Measurements from ENCODE around the gene SLC25A21.
"Not testable (repeated sequence)": the region's sequence is repeated elsewhere in the genome, so short reads cannot be mapped to it uniquely, and the experiment has no call there.

The SLC25A21 gene

GRCh38 chr14:37036669-37037341 is 135.6 kb downstream of the SLC25A21 start:
- no peak for DNase-seq

- DNase-seq, result no peak
Observed at GRCh38 chr14:37035401-37035800, 137.0 kb downstream of the SLC25A21 start.

GRCh38 chr14:37034410-37035285 is 137.8 kb downstream of the SLC25A21 start:
- DNase-seq, result no peak

GRCh38 chr14:37032863-37033262 is 139.5 kb downstream of the SLC25A21 start:
- no peak for DNase-seq

GRCh38 chr14:37027188-37027824 is 145.1 kb downstream of the SLC25A21 start:
- DNase-seq, result no peak

- DNase-seq, result no peak
Observed at GRCh38 chr14:37023875-37024565, 148.4 kb downstream of the SLC25A21 start.

- DNase-seq, result no peak
Observed at GRCh38 chr14:37021390-37021789, 151.0 kb downstream of the SLC25A21 start.

- no peak for DNase-seq
Observed at GRCh38 chr14:37019488-37019887, 152.9 kb downstream of the SLC25A21 start.

GRCh38 chr14:37018571-37019240 is 153.7 kb downstream of the SLC25A21 start:
- no peak for DNase-seq

- no peak for DNase-seq
Observed at GRCh38 chr14:37013078-37013477, 159.3 kb downstream of the SLC25A21 start.

- DNase-seq, result no peak
Observed at GRCh38 chr14:36998686-36999085, 173.7 kb downstream of the SLC25A21 start.

- DNase-seq, result no peak
Observed at GRCh38 chr14:36997843-36998242, 174.6 kb downstream of the SLC25A21 start.

GRCh38 chr14:36996857-36997590 is 175.4 kb downstream of the SLC25A21 start:
- DNase-seq, result no peak

GRCh38 chr14:36996133-36996856 is 176.1 kb downstream of the SLC25A21 start:
- DNase-seq, result no peak

GRCh38 chr14:36989806-36990205 is 182.6 kb downstream of the SLC25A21 start:
- no peak for DNase-seq

GRCh38 chr14:36988989-36989388 is 183.4 kb downstream of the SLC25A21 start:
- no peak for DNase-seq

- DNase-seq, result no peak
Observed at GRCh38 chr14:36988568-36988967, 183.8 kb downstream of the SLC25A21 start.

GRCh38 chr14:36986407-36986806 is 186.0 kb downstream of the SLC25A21 start:
- DNase-seq, result no peak

- DNase-seq, result no peak
Observed at GRCh38 chr14:36981832-36982529, 190.4 kb downstream of the SLC25A21 start.

- not testable (repeated sequence) for DNase-seq
Observed at GRCh38 chr14:36980413-36980812, 192.0 kb downstream of the SLC25A21 start.
